HepG2 (cell line): Measurements from ENCODE around the gene HOXC5. TPM values are rescaled to one million over a fixed set of nuclear protein-coding genes. Genes with fewer than 3 reads are reported as not detected.

ENCODE experiments used
- ATAC-seq: fragments of 200-7000 bp; cut with Tn5 transposase; 3 replicates; pipeline ENCODE4 v1.9.1; 2020; ENCODE audit warnings: mild to moderate bottlenecking, moderate library complexity
- BruUV-seq: library from RNA; stranded (reverse); fragments of 400-500 nt; replicated peaks from 2 replicates; lab custom pipeline; 2021; lab: Mats Ljungman, UMichigan
- CTCF ChIA-PET: fragments of 300-600 bp; formaldehyde crosslinking; extraction: SDS; loops from one replicate; lab custom pipeline; 2021; ENCODE audit warnings: low total read pairs, inconsistent platforms, low intra/inter-chr PET ratio; lab: Yijun Ruan, JAX
- POLR2A ChIA-PET: fragments of 350-600 bp; sonication (Branson Sonifier 250); formaldehyde crosslinking; loops from one replicate; lab custom pipeline; 2020; ENCODE audit warnings: antibody characterized with exemption, inconsistent platforms; lab: Yijun Ruan, JAX
- DNase-seq: peaks from one replicate; pipeline ENCODE4 v3.0.0-alpha.2; 2015; ENCODE audit warnings: low spot score
- FAIRE-seq: peaks from 3 replicates; lab custom pipeline; 2011; peaks lifted over from hg19 to GRCh38; lab: Jason Lieb, UNC
- H2AFZ ChIP-seq: one replicate; pipeline ENCODE4 v1.6.1; 2011; ENCODE audit warnings: low read length, inconsistent platforms
- H3K27ac ChIP-seq: fragments of 300-600 bp; 3 replicates; pipeline ENCODE4 v1.8.0; 2011; ENCODE audit warnings: mixed run types, mild to moderate bottlenecking, mixed read lengths, low read length, inconsistent platforms; ENCODE audit not compliant: insufficient read depth; ENCODE audit errors: extremely low read length
- H3K27me3 ChIP-seq, 2 experiments: fragments of 200-600 bp in 1 of 2; 2 replicates in 1 of 2; 3 replicates in 1 of 2; pipeline versions ENCODE4 v1.6.0 to v1.8.0; 2011; ENCODE audit warnings: low read length in 2 of 2, mild to moderate bottlenecking in 2 of 2, moderate library complexity in 2 of 2, inconsistent platforms in 1 of 2; ENCODE audit not compliant: insufficient read depth in 2 of 2, control insufficient read depth in 1 of 2
- H3K36me3 ChIP-seq, 2 experiments: fragments of 200-600 bp in 1 of 2; replicated peaks in 1 of 2; 2 replicates in 1 of 2; 3 replicates in 1 of 2; pipeline versions ENCODE4 v1.5.1 to v1.8.0; 2011; ENCODE audit warnings: low read length in 2 of 2, inconsistent platforms in 1 of 2; ENCODE audit not compliant: insufficient read depth in 2 of 2, control insufficient read depth in 1 of 2
- H3K4me1 ChIP-seq: 2 replicates; pipeline ENCODE4 v1.5.1; 2012; ENCODE audit warnings: low read length, inconsistent platforms; ENCODE audit not compliant: insufficient read depth
- H3K4me2 ChIP-seq: 2 replicates; pipeline ENCODE4 v1.6.0; 2011; ENCODE audit warnings: low read depth, low read length, inconsistent platforms
- H3K4me3 ChIP-seq, 3 experiments: fragments of 200-600 bp in 1 of 3; sonication (generic), shearing (Covaris generic) in 1 of 3; replicated peaks in 1 of 3; 2 replicates each; pipeline ENCODE4 v1.5.1; 2011 to 2016; ENCODE audit warnings: low read length in 3 of 3, inconsistent platforms in 2 of 3, low read depth in 2 of 3, mild to moderate bottlenecking in 2 of 3, control low read depth in 1 of 3, mixed read lengths in 1 of 3; ENCODE audit not compliant: insufficient read depth in 1 of 3
- H3K79me2 ChIP-seq: one replicate; pipeline ENCODE4 v1.6.1; 2011; ENCODE audit warnings: low read length, inconsistent platforms; ENCODE audit not compliant: insufficient read depth
- H3K9ac ChIP-seq: 2 replicates; pipeline ENCODE4 v1.6.0; 2011; ENCODE audit warnings: mild to moderate bottlenecking, low read depth, low read length, inconsistent platforms; ENCODE audit not compliant: insufficient read depth
- H3K9me3 ChIP-seq: 2 replicates; pipeline ENCODE4 v1.5.1; 2012; ENCODE audit warnings: mild to moderate bottlenecking, low read length
- H4K20me1 ChIP-seq: 2 replicates; pipeline ENCODE4 v1.6.0; 2011; ENCODE audit warnings: inconsistent platforms, mild to moderate bottlenecking, low read length, moderate library complexity; ENCODE audit not compliant: insufficient read depth
- BCLAF1 ChIP-seq: fragments of 450-650 bp; IDR thresholded peaks from 2 replicates; pipeline ENCODE4 v1.6.1; 2017; ENCODE audit warnings: mild to moderate bottlenecking
- BORCS8-MEF2B ChIP-seq: sonication (generic); formaldehyde crosslinking; IDR thresholded peaks from 2 replicates; pipeline ENCODE4 v1.8.0; 2022; ENCODE audit warnings: mild to moderate bottlenecking, missing genetic modification reagents
- CBX2 ChIP-seq, 2 experiments: fragments of 200-600 bp in 1 of 2; sonication (generic); formaldehyde crosslinking in 1 of 2; IDR thresholded peaks; 2 replicates each; pipeline versions ENCODE4 v1.7.0 to v1.8.1; 2018 to 2022; ENCODE audit warnings: low read depth in 2 of 2, low read length in 1 of 2, mild to moderate bottlenecking in 1 of 2, missing genetic modification reagents in 1 of 2
- EED ChIP-seq: sonication (generic); formaldehyde crosslinking; IDR thresholded peaks from 2 replicates; pipeline ENCODE4 v1.5.0; 2020; ENCODE audit warnings: mild to moderate bottlenecking, missing genetic modification reagents
- FUBP1 ChIP-seq: sonication (generic); formaldehyde crosslinking; IDR thresholded peaks from 2 replicates; pipeline ENCODE4 v1.5.1; 2020; ENCODE audit warnings: missing genetic modification reagents, mild to moderate bottlenecking, borderline replicate concordance
- KDM2A ChIP-seq: sonication (generic); formaldehyde crosslinking; IDR thresholded peaks from 2 replicates; pipeline ENCODE4 v1.4.0; 2020; ENCODE audit warnings: low read depth, missing genetic modification reagents, borderline replicate concordance
- MAZ ChIP-seq, 2 experiments: sonication (generic) in 1 of 2; formaldehyde crosslinking in 1 of 2; IDR thresholded peaks; 2 replicates each; pipeline versions ENCODE4 v1.5.0 to v1.6.1; 2012 to 2020; ENCODE audit warnings: low read depth in 2 of 2, mild to moderate bottlenecking in 2 of 2, borderline replicate concordance in 1 of 2, improper control_type of control experiment in 1 of 2, low read length in 1 of 2, missing genetic modification reagents in 1 of 2, moderate library complexity in 1 of 2
- PRDM10 ChIP-seq: sonication (generic); formaldehyde crosslinking; IDR thresholded peaks from 2 replicates; pipeline ENCODE4 v1.4.0; 2020; ENCODE audit warnings: low read depth, missing genetic modification reagents
- TAF15 ChIP-seq: fragments of 200-400 bp; formaldehyde crosslinking; IDR thresholded peaks from one replicate; pipeline ENCODE4 v1.6.1; 2018; ENCODE audit warnings: mild to moderate bottlenecking, low read depth, low read length; ENCODE audit not compliant: poor library complexity, severe bottlenecking
- ZNF614 ChIP-seq: IDR thresholded peaks from 2 replicates; pipeline ENCODE4 v1.6.1; 2018; ENCODE audit warnings: missing biosample characterization, missing genetic modification reagents, inconsistent platforms, borderline replicate concordance
- ZNF780A ChIP-seq: sonication (generic); formaldehyde crosslinking; IDR thresholded peaks from 2 replicates; pipeline ENCODE4 v1.8.0; 2022; ENCODE audit warnings: mild to moderate bottlenecking, missing genetic modification reagents, moderate library complexity
- ZNF792 ChIP-seq: IDR thresholded peaks from 2 replicates; pipeline ENCODE4 v1.6.1; 2016
- ZNF879 ChIP-seq: sonication (generic); formaldehyde crosslinking; IDR thresholded peaks from 2 replicates; pipeline ENCODE4 v1.8.1; 2023; ENCODE audit warnings: missing genetic modification reagents
- WGBS: methylation state at CpG from one replicate; pipeline ENCODE4 v1.1.6; 2017; ENCODE audit warnings: low lambda C conversion rate; 5-methylcytosine and 5-hydroxymethylcytosine counted together
- in situ Hi-C: cut with HindIII; loops from 2 replicates; pipeline ENCODE4 v1.10.0; 2017; ENCODE audit warnings: low pct_unique_long_range_greater_than_20kb; ENCODE audit not compliant: extremely low pct_ligation_motif_present
- intact Hi-C: fragments of 100-400 bp; cut with micrococcal nuclease; formaldehyde crosslinking; loops from one replicate; pipeline ENCODE4 v1.10.0; 2022; ENCODE audit not compliant: unreplicated experiment
- polyA plus RNA-seq, 8 experiments: library from polyadenylated mRNA; depleted of rRNA in 3 of 8; stranded (reverse) in 7 of 8; unstranded in 1 of 8; fragments of >200 nt; fragmentation: Illumina TruSeq in 4 of 8; extraction: Trizol in 4 of 8; gene quantifications; 2 replicates each; pipeline versions ENCODE4 v1.2.1 to v1.2.3, GENCODE V29; 2011 to 2016; ENCODE audit warnings: low read depth in 4 of 8, missing spikeins in 1 of 8, mixed read lengths in 1 of 8; ENCODE audit not compliant: insufficient read depth in 1 of 8
- total RNA-seq, 5 experiments: library from RNA; depleted of rRNA; stranded (reverse); fragments of >200 nt; fragmentation: Illumina TruSeq; extraction: Trizol; gene quantifications; 2 replicates each; pipeline ENCODE4 v1.2.3, GENCODE V29; 2016; ENCODE audit warnings: low read depth in 1 of 5

Gene HOXC5
- total and polyA plus RNA-seq, 2 of the 13 experiments (the other 11 are each of a cell fraction or from before 2014, with no cell fraction given) = not detected

GRCh38 chr12:54024127-54024526 lies 8.7 kb upstream of the HOXC5 start (continued):
- TF ChIP-seq EED (CRISPR knock-in tag) = no peak
- TF ChIP-seq ZNF792 = no peak
- no peak for TF ChIP-seq ZNF780A (CRISPR knock-in tag)
- no peak for TF ChIP-seq BORCS8-MEF2B (CRISPR knock-in tag)
- no peak for TF ChIP-seq MAZ (IDR thresholded peaks at IDR 0.05; ENCODE audit: borderline replicate concordance, low read depth, low read length)
- no peak for TF ChIP-seq MAZ (CRISPR knock-in tag; IDR thresholded peaks at IDR 0.05; ENCODE audit: low read depth)
- no peak for TF ChIP-seq ZNF614
- TF ChIP-seq PRDM10 (CRISPR knock-in tag) = no peak
- no peak for TF ChIP-seq ZNF879 (CRISPR knock-in tag)
- TF ChIP-seq, all 625 proteins: peak for 0

GRCh38 chr12:54024581-54025305 lies 8.1 kb upstream of the HOXC5 start:
- no peak overlapping the region for H2AFZ ChIP-seq
- H3K4me3 ChIP-seq = no peak overlapping the region
- H3K4me1 ChIP-seq = no peaks in the 10 kb centered on the region
- FAIRE-seq (no peak), ATAC-seq (no peak), DNase-seq (no peak)
- no peak overlapping the region for H3K4me2 ChIP-seq
- no peak overlapping the region for H3K9ac ChIP-seq
- intact Hi-C loops (no loop called here), in situ Hi-C loops (no loop called here)
- H3K27ac ChIP-seq = no peak overlapping the region
- no TSS peak for BruUV-seq
- peaks cover 2 to 78% of the 10 kb centered on the region in 2 experiments; a peak in 4 of 5 replicates for H3K27me3 ChIP-seq
- no peaks in the 10 kb centered on the region for H3K9me3 ChIP-seq
- H3K79me2 ChIP-seq = no peaks in the 10 kb centered on the region
- WGBS = 29% methylated on average over 5 of the region's 5 CpGs
- no peaks in the 10 kb centered on the region for H3K36me3 ChIP-seq
- ChIA-PET POLR2A (no interaction called here), CTCF (no interaction called here)
- H4K20me1 ChIP-seq = no peaks in the 10 kb centered on the region
- no peak for TF ChIP-seq BCLAF1
- TF ChIP-seq TAF15 = no peak
- no peak for TF ChIP-seq FUBP1 (CRISPR knock-in tag)
- TF ChIP-seq CBX2 (IDR thresholded peaks at IDR 0.05; ENCODE audit: low read depth, low read length) = 0 out of 2 replicates have a peak, but pooled peaks have one; percentile 25
- no peak for TF ChIP-seq CBX2 (CRISPR knock-in tag; IDR thresholded peaks at IDR 0.05; ENCODE audit: low read depth)
- TF ChIP-seq KDM2A (CRISPR knock-in tag) = no peak
